OCI-LY1 (cell line): ENCODE results near the gene NR2F1.

Source experiments
- EZH2 ChIP-seq: fragments of 200-600 bp; sonication (generic), shearing (Covaris generic); IDR thresholded peaks from 2 replicates; pipeline ENCODE4 v1.8.0; 2017; ENCODE audit warnings: borderline replicate concordance, mixed run types, mild to moderate bottlenecking, antibody characterized with exemption, low read length, moderate library complexity, mixed read lengths
- TF ChIP-seq, protein P1 (sequence below): fragments of 200-600 bp; sonication (generic), shearing (Covaris generic); IDR thresholded peaks from 2 replicates; pipeline ENCODE4 v1.5.1; 2017; ENCODE audit warnings: mild to moderate bottlenecking, antibody characterized with exemption, low read length, moderate library complexity, mixed read lengths

DNA sequence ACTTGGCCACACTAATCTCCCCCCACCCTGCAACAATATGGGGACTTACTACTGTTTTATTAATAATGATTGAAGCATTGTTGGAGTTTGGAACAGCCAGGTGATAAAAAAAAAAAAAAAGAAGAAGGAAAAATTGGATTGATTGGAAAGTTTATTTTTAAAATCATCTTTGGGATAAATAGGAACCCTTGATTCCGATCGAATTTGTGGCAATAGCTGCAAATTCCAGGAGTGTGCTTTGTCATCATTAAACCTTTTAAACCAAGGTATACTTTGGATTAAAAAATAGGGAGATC, 907 bp upstream of the NR2F1 start:
- TF ChIP-seq EZH2 = no peak
- TF ChIP-seq, protein P1, sequence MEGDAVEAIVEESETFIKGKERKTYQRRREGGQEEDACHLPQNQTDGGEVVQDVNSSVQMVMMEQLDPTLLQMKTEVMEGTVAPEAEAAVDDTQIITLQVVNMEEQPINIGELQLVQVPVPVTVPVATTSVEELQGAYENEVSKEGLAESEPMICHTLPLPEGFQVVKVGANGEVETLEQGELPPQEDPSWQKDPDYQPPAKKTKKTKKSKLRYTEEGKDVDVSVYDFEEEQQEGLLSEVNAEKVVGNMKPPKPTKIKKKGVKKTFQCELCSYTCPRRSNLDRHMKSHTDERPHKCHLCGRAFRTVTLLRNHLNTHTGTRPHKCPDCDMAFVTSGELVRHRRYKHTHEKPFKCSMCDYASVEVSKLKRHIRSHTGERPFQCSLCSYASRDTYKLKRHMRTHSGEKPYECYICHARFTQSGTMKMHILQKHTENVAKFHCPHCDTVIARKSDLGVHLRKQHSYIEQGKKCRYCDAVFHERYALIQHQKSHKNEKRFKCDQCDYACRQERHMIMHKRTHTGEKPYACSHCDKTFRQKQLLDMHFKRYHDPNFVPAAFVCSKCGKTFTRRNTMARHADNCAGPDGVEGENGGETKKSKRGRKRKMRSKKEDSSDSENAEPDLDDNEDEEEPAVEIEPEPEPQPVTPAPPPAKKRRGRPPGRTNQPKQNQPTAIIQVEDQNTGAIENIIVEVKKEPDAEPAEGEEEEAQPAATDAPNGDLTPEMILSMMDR = no peak
